RPMI8226 (cell line): ENCODE results near the gene SMIM15.
"Not testable (repeated sequence)": the region's sequence is repeated elsewhere in the genome, so short reads cannot be mapped to it uniquely, and the experiment has no call there.

Experiments used
- DNase-seq: peaks from one replicate; pipeline ENCODE4 v3.0.0-alpha.2; 2015

SMIM15 gene

GRCh38 chr5:61162010-61162831 is at the start of gene SMIM15:
TSS of gene SMIM15 (minus strand) at chr5:61162468. CDS start at chr5:61160171, 2,297 bp downstream.
- DNase-seq: peak; percentile 97

- DNase-seq: no peak
Measured at GRCh38 chr5:61207884-61208283, 45.6 kb upstream of the SMIM15 start.

- no peak for DNase-seq
Measured at GRCh38 chr5:61205013-61205412, 42.7 kb upstream of the SMIM15 start.

- no peak for DNase-seq
Measured at GRCh38 chr5:61202213-61202612, 39.9 kb upstream of the SMIM15 start.

- no peak for DNase-seq
Measured at GRCh38 chr5:61200582-61201155, 38.4 kb upstream of the SMIM15 start.

GRCh38 chr5:61198606-61199005 is 36.3 kb upstream of the SMIM15 start:
- DNase-seq: no peak

GRCh38 chr5:61187826-61188225 is 25.6 kb upstream of the SMIM15 start:
- DNase-seq: not testable (repeated sequence)

GRCh38 chr5:61187352-61187751 is 25.1 kb upstream of the SMIM15 start:
- not testable (repeated sequence) for DNase-seq

GRCh38 chr5:61186634-61187033 is 24.4 kb upstream of the SMIM15 start:
- DNase-seq: peak; percentile 27

- DNase-seq: no peak
Measured at GRCh38 chr5:61184708-61185107, 22.4 kb upstream of the SMIM15 start.

GRCh38 chr5:61183538-61183937 is 21.3 kb upstream of the SMIM15 start:
- no peak for DNase-seq

GRCh38 chr5:61182449-61182848 is 20.2 kb upstream of the SMIM15 start:
- DNase-seq: no peak

- no peak for DNase-seq
Measured at GRCh38 chr5:61180886-61181285, 18.6 kb upstream of the SMIM15 start.

GRCh38 chr5:61178702-61179101 is 16.4 kb upstream of the SMIM15 start:
- no peak for DNase-seq

GRCh38 chr5:61177716-61178115 is 15.4 kb upstream of the SMIM15 start:
- DNase-seq: peak; percentile 55

- peak; percentile 25 for DNase-seq
Measured at GRCh38 chr5:61177070-61177469, 14.8 kb upstream of the SMIM15 start.

- DNase-seq: no peak
Measured at GRCh38 chr5:61176631-61177030, 14.4 kb upstream of the SMIM15 start.

GRCh38 chr5:61171479-61171878 is 9.2 kb upstream of the SMIM15 start:
- no peak for DNase-seq

- DNase-seq: no peak
Measured at GRCh38 chr5:61168951-61169350, 6.7 kb upstream of the SMIM15 start.

- DNase-seq: peak; percentile 74
Measured at GRCh38 chr5:61167382-61167781, 5.1 kb upstream of the SMIM15 start.

GRCh38 chr5:61163905-61164304 is 1.6 kb upstream of the SMIM15 start:
- no peak for DNase-seq

- DNase-seq: peak; percentile 28
Measured at GRCh38 chr5:61162832-61163567, 732 bp upstream of the SMIM15 start.

- DNase-seq: no peak
Measured at GRCh38 chr5:61160497-61160896, 1.8 kb downstream of the SMIM15 start.

GRCh38 chr5:61159836-61160235 is 2.4 kb downstream of the SMIM15 start:
- DNase-seq: no peak
